Bronchial epithelial cell (primary cell): Measurements from ENCODE around the gene DYNLL2. TPM values are rescaled to one million over a fixed set of nuclear protein-coding genes. Genes with fewer than 3 reads are reported as not detected.
"Not testable (repeated sequence)": the region's sequence is repeated elsewhere in the genome, so short reads cannot be mapped to it uniquely, and the experiment has no call there.

Experiments
- DNase-seq: peaks from one replicate; pipeline ENCODE4 v3.0.0-alpha.2; 2010; ENCODE audit warnings: low read depth
- FAIRE-seq: peaks from 2 replicates; lab custom pipeline; 2011; peaks lifted over from hg19 to GRCh38; lab: Jason Lieb, UNC
- H3K27me3 ChIP-seq: 2 replicates; pipeline ENCODE4 v1.5.1; 2011; ENCODE audit warnings: low read length; ENCODE audit not compliant: control insufficient read depth, insufficient read depth
- H3K36me3 ChIP-seq: 2 replicates; pipeline ENCODE4 v1.5.1; 2011; ENCODE audit warnings: low read length; ENCODE audit not compliant: control insufficient read depth, insufficient read depth
- H3K4me3 ChIP-seq: 2 replicates; pipeline ENCODE4 v1.5.1; 2011; ENCODE audit warnings: mild to moderate bottlenecking, low read depth, low read length, control low read depth
- total RNA-seq: library from RNA; depleted of rRNA; stranded (reverse); fragments of >200 nt; gene quantifications from 2 replicates; pipeline ENCODE4 v1.2.1, GENCODE V29; 2014
- TF ChIP-seq, protein P1 (sequence below): IDR thresholded peaks from 2 replicates; pipeline ENCODE4 v1.5.1; 2011; ENCODE audit warnings: mild to moderate bottlenecking, moderate library complexity, low read length, control low read depth, inconsistent platforms; ENCODE audit not compliant: insufficient read depth, severe bottlenecking

The DYNLL2 gene
- 16.8 and 27.3 TPM in 2 replicates for total RNA-seq

DNA sequence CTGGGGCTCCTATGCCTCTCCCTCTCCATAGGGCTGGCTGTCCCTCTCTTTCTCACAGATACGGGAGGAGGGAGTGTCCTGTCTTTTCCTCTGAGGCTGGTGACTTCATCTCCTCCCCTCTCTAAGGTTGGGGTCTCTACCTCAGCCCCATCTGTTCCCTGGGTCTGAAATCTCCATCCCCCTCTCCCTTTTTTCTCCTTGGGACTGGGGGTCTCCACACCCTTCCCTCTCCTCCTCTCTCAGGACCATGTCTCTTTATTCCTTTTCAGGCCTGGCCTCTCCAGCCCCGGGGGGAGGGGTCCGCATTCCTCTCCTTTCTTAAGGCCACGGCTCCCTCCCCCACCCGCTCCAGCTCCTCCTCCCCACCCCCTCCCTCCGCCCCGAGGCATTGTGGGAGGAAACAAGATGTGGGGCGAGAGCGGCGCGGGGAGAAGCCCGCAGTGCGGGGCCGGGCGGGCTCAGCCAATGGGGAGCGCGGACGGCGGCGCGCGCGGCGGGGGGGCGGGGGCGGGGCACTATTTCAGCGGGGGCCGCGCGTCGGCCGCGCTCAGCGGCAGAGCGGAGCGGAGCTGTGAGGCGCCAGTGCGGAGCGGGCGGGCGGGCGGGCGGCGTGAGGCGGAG is at the start of gene DYNLL2:
TSS of gene DYNLL2 (plus strand) at position 550 of the 621 bp plus-strand sequence. CDS start 3,672 bp downstream, outside the sequence.
- FAIRE-seq (no peak), DNase-seq (peak; percentile 38)
- Histone ChIP-seq H3K36me3 (peaks cover 6% of the 10 kb centered on the region), H3K27me3 (no peaks in the 10 kb centered on the region), H3K4me3 (peak within 1 kb of the TSS; percentile 92)
- TF ChIP-seq, protein P1, sequence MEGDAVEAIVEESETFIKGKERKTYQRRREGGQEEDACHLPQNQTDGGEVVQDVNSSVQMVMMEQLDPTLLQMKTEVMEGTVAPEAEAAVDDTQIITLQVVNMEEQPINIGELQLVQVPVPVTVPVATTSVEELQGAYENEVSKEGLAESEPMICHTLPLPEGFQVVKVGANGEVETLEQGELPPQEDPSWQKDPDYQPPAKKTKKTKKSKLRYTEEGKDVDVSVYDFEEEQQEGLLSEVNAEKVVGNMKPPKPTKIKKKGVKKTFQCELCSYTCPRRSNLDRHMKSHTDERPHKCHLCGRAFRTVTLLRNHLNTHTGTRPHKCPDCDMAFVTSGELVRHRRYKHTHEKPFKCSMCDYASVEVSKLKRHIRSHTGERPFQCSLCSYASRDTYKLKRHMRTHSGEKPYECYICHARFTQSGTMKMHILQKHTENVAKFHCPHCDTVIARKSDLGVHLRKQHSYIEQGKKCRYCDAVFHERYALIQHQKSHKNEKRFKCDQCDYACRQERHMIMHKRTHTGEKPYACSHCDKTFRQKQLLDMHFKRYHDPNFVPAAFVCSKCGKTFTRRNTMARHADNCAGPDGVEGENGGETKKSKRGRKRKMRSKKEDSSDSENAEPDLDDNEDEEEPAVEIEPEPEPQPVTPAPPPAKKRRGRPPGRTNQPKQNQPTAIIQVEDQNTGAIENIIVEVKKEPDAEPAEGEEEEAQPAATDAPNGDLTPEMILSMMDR: no peak

DNA sequence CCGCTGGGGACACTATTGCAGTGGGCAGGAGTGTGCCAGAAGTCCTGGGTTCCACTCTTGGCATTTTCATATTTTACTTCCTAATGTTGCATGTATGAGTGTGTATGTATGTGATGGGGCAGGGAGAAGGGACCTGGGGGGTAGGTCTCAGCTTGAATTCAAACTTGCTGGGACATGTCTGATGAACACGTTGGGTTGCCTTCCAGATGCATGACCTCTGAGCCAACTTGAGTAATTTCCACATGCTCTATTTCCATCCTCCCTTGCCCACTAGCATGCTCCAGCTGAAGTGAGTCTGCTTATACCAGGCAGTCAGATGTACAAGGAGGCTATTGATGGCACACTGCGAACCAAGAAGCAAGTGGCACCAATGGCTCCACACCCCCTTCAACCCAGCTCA is 43.2 kb upstream of the DYNLL2 start:
- no peaks in the 10 kb centered on the region for H3K36me3 ChIP-seq
- DNase-seq (peak; percentile 92), FAIRE-seq (no peak)
- H3K27me3 ChIP-seq: no peaks in the 10 kb centered on the region
- H3K4me3 ChIP-seq: no peak overlapping the region
- TF ChIP-seq, protein P1: no peak

DNA sequence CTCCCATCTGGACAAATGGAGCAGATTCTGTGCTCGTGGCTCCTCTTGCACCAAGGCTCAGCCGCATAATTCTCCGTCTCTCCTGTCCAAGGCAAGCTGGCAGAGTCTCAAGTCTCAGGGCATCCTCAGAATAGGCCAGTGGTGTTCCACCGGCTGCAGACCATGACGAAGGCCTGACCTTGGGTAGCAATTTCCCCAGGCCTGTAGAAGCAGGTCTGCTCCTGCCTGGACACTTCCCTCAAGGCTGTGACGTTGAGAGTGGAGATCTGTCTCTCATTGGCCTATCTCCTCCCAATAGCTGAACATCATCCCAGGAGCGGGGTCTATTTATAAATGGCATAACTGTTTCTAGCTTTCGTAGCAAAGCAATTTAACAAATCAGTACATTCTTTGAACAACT is 42.8 kb upstream of the DYNLL2 start:
- Histone ChIP-seq H3K4me3 (no peak overlapping the region), H3K27me3 (no peaks in the 10 kb centered on the region), H3K36me3 (no peaks in the 10 kb centered on the region)
- FAIRE-seq: no peak
- TF ChIP-seq, protein P1: no peak
- DNase-seq: peak; percentile 63

DNA sequence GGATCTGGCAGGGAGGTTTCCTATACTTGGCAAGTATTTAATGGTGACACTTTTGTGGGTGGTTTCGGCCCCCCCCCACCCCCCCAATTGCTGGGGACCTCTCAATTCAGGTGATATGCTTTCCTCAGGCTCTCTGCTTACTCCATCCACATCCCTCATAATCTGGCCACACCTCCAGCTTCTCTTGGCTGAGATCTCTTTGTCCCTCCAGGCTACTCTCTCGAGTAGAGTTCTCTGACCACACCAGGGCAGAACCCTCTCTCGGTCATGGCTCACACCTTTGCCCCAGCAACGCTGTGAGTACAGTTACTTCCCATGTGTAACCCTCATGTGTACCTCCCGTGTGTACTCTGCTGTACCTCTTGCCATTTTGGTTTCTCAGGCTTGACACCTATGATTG is 42.1 kb upstream of the DYNLL2 start:
- TF ChIP-seq, protein P1: no peak
- H3K27me3 ChIP-seq: no peaks in the 10 kb centered on the region
- no peak overlapping the region for H3K4me3 ChIP-seq
- DNase-seq: no peak
- no peak for FAIRE-seq
- H3K36me3 ChIP-seq: no peaks in the 10 kb centered on the region

DNA sequence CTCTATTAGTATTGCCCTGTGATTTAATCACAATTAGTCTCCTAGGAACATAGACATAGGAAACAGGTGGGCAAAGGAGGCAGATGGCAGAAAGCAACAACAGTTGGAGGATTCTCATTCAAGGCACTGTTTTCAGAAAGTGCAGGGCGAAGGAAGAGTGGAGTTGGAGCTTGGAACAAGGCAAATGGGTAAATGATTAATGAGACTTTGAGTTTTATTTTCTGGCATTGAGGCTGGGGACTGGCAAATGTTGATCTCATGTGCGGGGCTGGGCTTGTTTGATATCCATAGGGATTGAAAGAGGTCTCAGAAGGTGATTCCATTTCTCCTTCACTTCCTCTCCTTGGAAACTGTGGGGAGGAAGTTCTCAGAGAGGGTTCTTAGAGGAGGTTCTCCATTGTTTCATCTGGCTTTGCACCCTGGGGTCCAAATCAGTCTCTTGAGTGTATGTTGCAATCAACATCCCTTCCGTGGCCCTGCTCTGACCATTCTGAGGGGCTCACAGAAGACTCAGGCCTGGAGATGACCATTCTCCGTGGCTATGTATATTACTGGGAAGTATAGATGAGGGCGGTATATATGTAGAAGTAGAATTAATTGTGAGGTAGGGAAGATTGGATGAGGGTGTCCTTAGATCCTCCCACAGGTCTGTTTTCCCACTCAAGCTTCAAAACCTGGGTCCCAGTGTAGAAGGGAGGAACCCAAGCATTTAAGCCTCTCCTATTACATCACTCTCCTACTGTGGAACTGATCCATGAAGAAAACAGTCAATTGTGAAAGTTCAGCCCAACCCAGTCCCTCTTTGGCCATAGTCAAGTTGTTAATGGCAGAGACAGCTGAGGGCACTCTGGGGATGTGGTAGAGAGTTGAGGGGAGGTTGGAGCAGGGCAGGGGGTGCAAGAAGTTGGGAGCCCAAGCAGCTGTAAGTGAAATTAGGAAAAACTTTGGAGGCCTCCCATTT is 39.7 kb upstream of the DYNLL2 start:
- TF ChIP-seq, protein P1: no peak
- FAIRE-seq (no peak), DNase-seq (no peak)
- Histone ChIP-seq H3K27me3 (no peaks in the 10 kb centered on the region), H3K4me3 (no peak overlapping the region), H3K36me3 (no peaks in the 10 kb centered on the region)

DNA sequence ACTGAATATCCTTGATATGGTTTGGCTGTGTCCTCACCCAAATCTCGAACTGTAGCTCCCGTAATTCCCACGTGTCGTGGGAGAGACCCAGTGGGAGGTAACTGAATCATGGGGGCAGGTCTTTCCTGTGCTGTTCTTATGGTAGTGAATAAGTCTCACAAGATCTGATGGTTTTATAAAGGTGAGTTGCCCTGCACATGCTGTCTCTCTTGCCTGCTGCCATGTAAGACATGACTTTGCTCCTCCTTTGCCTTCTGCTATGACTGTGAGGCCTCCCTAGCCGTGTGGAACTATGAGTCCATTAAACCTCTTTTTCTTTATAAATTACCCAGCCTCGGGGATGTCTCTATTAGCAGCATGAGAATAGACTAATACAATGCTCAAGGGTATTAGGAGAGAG is 39.0 kb upstream of the DYNLL2 start:
- FAIRE-seq: not testable (repeated sequence)

More for the DNA sequence above, 39.0 kb upstream of the DYNLL2 start:
- not testable (repeated sequence) for H3K27me3 ChIP-seq, DNase-seq, H3K36me3 ChIP-seq, H3K4me3 ChIP-seq
